SK-N-SH (cell line): ENCODE measurements around the gene C17orf67. TPM values are rescaled to one million over a fixed set of nuclear protein-coding genes. Genes with fewer than 3 reads are reported as not detected.

Experiments
- CTCF ChIA-PET: fragments of 300-600, 350-600 bp; formaldehyde crosslinking; extraction: SDS; loops from one replicate; lab custom pipeline; 2021; lab: Yijun Ruan, JAX
- POLR2A ChIA-PET: fragments of 350-600 bp; sonication (Branson Sonifier 250); formaldehyde crosslinking; extraction: SDS; loops from one replicate; lab custom pipeline; 2020; ENCODE audit warnings: antibody characterized with exemption, inconsistent platforms; lab: Yijun Ruan, JAX
- DNase-seq: peaks from one replicate; pipeline ENCODE4 v3.0.0; 2012
- H2AFZ ChIP-seq: fragments of 200-600 bp; sonication (generic); 2 replicates; pipeline ENCODE4 v1.8.1; 2016; ENCODE audit warnings: antibody characterized with exemption, mild to moderate bottlenecking, low read depth
- H3F3A ChIP-seq: fragments of 200-600 bp; sonication (generic); replicated peaks from 2 replicates; pipeline ENCODE3; 2016; ENCODE audit warnings: antibody characterized with exemption, mild to moderate bottlenecking; ENCODE audit not compliant: insufficient read depth
- H3K27ac ChIP-seq, 2 experiments: fragments of 200-500 bp in 1 of 2; fragments of 200-600 bp in 1 of 2; sonication (Bioruptor generic) in 1 of 2; sonication (generic), shearing (Covaris generic) in 1 of 2; 2 replicates each; pipeline versions ENCODE4 v1.5.1 to v1.6.1; 2014 to 2016; ENCODE audit warnings: low read depth in 2 of 2, inconsistent platforms in 1 of 2, low read length in 1 of 2, mild to moderate bottlenecking in 1 of 2, mixed read lengths in 1 of 2
- H3K27me3 ChIP-seq: fragments of 200-600 bp; sonication (generic), shearing (Covaris generic); 2 replicates; pipeline ENCODE4 v1.6.1; 2016; ENCODE audit warnings: mixed run types; ENCODE audit not compliant: insufficient read depth
- H3K36me3 ChIP-seq, 2 experiments: fragments of 200-500 bp in 1 of 2; fragments of 200-600 bp in 1 of 2; sonication (Bioruptor generic) in 1 of 2; sonication (generic) in 1 of 2; replicated peaks in 1 of 2; 2 replicates each; pipeline versions ENCODE3 to v1.5.1; 2014 to 2016; ENCODE audit warnings: low read length in 1 of 2, mild to moderate bottlenecking in 1 of 2; ENCODE audit not compliant: insufficient read depth in 2 of 2, control insufficient read depth in 1 of 2
- H3K4me1 ChIP-seq, 2 experiments: fragments of 200-500 bp in 1 of 2; fragments of 200-600 bp in 1 of 2; sonication (Bioruptor generic) in 1 of 2; sonication (generic), shearing (Covaris generic) in 1 of 2; 2 replicates each; pipeline versions ENCODE4 v1.5.1 to v1.6.1; 2014 to 2016; ENCODE audit warnings: low read depth in 1 of 2, low read length in 1 of 2, mixed run types in 1 of 2; ENCODE audit not compliant: insufficient read depth in 2 of 2, control insufficient read depth in 1 of 2
- H3K4me2 ChIP-seq: fragments of 200-600 bp; sonication (generic), shearing (Covaris generic); 2 replicates; pipeline ENCODE4 v1.6.1; 2017; ENCODE audit warnings: mixed run types
- H3K4me3 ChIP-seq, 2 experiments: fragments of 200-500 bp in 1 of 2; fragments of 200-600 bp in 1 of 2; sonication (Bioruptor generic) in 1 of 2; sonication (generic), shearing (Covaris generic) in 1 of 2; 2 replicates each; pipeline versions ENCODE4 v1.5.1 to v1.8.1; 2014 to 2016; ENCODE audit warnings: low read depth in 2 of 2, inconsistent platforms in 1 of 2, low read length in 1 of 2, mild to moderate bottlenecking in 1 of 2, mixed read lengths in 1 of 2, moderate library complexity in 1 of 2
- H3K79me2 ChIP-seq: fragments of 200-600 bp; sonication (generic); 2 replicates; pipeline ENCODE4 v1.8.1; 2017; ENCODE audit warnings: mild to moderate bottlenecking; ENCODE audit not compliant: insufficient read depth
- H3K9ac ChIP-seq: fragments of 200-600 bp; sonication (generic); 2 replicates; pipeline ENCODE4 v1.6.1; 2017; ENCODE audit warnings: mixed run types
- H3K9me2 ChIP-seq: fragments of 200-600 bp; sonication (generic); 2 replicates; pipeline ENCODE4 v1.6.1; 2017; ENCODE audit warnings: mixed run types
- H3K9me3 ChIP-seq: fragments of 200-600 bp; sonication (generic); 2 replicates; pipeline ENCODE4 v1.6.1; 2017; ENCODE audit warnings: mixed run types, mild to moderate bottlenecking, moderate library complexity
- H4K20me1 ChIP-seq: fragments of 200-600 bp; sonication (generic); 2 replicates; pipeline ENCODE4 v1.6.1; 2017; ENCODE audit warnings: mild to moderate bottlenecking, mixed run types; ENCODE audit not compliant: insufficient read depth
- EZH2phosphoT487 ChIP-seq: fragments of 200-600 bp; sonication (generic); IDR thresholded peaks from 2 replicates; pipeline ENCODE4 v1.6.1; 2017; ENCODE audit warnings: low read depth, mixed run types, mild to moderate bottlenecking, antibody characterized with exemption, moderate library complexity, borderline replicate concordance
- FOXJ3 ChIP-seq: sonication (generic); formaldehyde crosslinking; IDR thresholded peaks from 2 replicates; pipeline ENCODE4 v1.5.1; 2020; ENCODE audit warnings: mild to moderate bottlenecking, missing genetic modification reagents
- JUND ChIP-seq: IDR thresholded peaks from 2 replicates; pipeline ENCODE4 v1.4.0; 2012
- NFIC ChIP-seq: IDR thresholded peaks from 2 replicates; pipeline ENCODE4 v1.4.0; 2012; ENCODE audit warnings: borderline replicate concordance
- RCOR1 ChIP-seq: fragments of 150-350 bp; IDR thresholded peaks from 2 replicates; pipeline ENCODE4 v1.6.1; 2017; ENCODE audit warnings: antibody characterized with exemption, low read length
- REST ChIP-seq: IDR thresholded peaks from 2 replicates; pipeline ENCODE4 v1.6.1; 2012; ENCODE audit warnings: mild to moderate bottlenecking, low read depth, low read length, moderate library complexity
- SIN3A ChIP-seq: IDR thresholded peaks from 2 replicates; pipeline ENCODE4 v1.6.1; 2012; ENCODE audit warnings: low read depth, mild to moderate bottlenecking, low read length, moderate library complexity, borderline replicate concordance
- SMC3 ChIP-seq: IDR thresholded peaks from 2 replicates; pipeline ENCODE4 v1.6.1; 2012; ENCODE audit warnings: low read depth, low read length, improper control_type of control experiment
- TAF1 ChIP-seq: IDR thresholded peaks from 2 replicates; pipeline ENCODE4 v1.6.1; 2012; ENCODE audit warnings: low read depth, mild to moderate bottlenecking, low read length, moderate library complexity, borderline replicate concordance
- TCF12 ChIP-seq: IDR thresholded peaks from 2 replicates; pipeline ENCODE4 v1.4.0; 2012
- ZBTB33 ChIP-seq: IDR thresholded peaks from 2 replicates; pipeline ENCODE4 v1.4.0; 2012; ENCODE audit warnings: low read depth, borderline replicate concordance
- WGBS: methylation state at CpG from one replicate; pipeline ENCODE4 v1.1.6; 2017; ENCODE audit warnings: low lambda C conversion rate; 5-methylcytosine and 5-hydroxymethylcytosine counted together
- polyA plus RNA-seq, 3 experiments: library from polyadenylated mRNA; depleted of rRNA; stranded (reverse); fragments of >200 nt; gene quantifications; 2 replicates each; pipeline ENCODE4 v1.2.3, GENCODE V29; 2012
- TF ChIP-seq, protein P1 (sequence below): fragments of 200-600 bp; sonication (generic); IDR thresholded peaks from 2 replicates; pipeline ENCODE4 v1.6.1; 2017; ENCODE audit warnings: antibody characterized with exemption, mild to moderate bottlenecking, moderate library complexity

C17orf67 gene
- polyA plus RNA-seq, 1 of the 3 experiments (the other 2 are of a cell fraction), result 1.7 TPM

- H3K27me3 ChIP-seq, result no peaks in the 10 kb centered on the region
- no peak overlapping the region for H3K4me2 ChIP-seq
- no peak overlapping the region for H3K27ac ChIP-seq
- H3K79me2 ChIP-seq, result peaks cover 10% of the 10 kb centered on the region; the same call in 1 of the 2 replicates
- H3K36me3 ChIP-seq, result no peaks in the 10 kb centered on the region
- H3K9me3 ChIP-seq, result no peaks in the 10 kb centered on the region
- no peak for DNase-seq
- no peak overlapping the region for H2AFZ ChIP-seq
- no peak overlapping the region for H3K9ac ChIP-seq
- ChIA-PET CTCF (interaction anchor here (0.7 to 15.9 kb wide), 5 partner anchors 20 to 136 kb away, joined by 3 to 251 read pairs (median 5); partner anchors contain the start of gene COIL), POLR2A (interaction anchor here (1.4 kb wide), 1 partner anchor 89 kb away, joined by 4 read pairs; the partner anchor contains the start of gene TRIM25)
- H3K4me1 ChIP-seq, result no peaks in the 10 kb centered on the region; a peak in 1 of 4 replicates
- H4K20me1 ChIP-seq, result no peaks in the 10 kb centered on the region
- 95% methylated on average over 1 of the region's 1 CpG for WGBS
- TF ChIP-seq JUND (no peak), REST (no peak)
- no peak overlapping the region for H3K4me3 ChIP-seq
- no peaks in the 10 kb centered on the region for H3K9me2 ChIP-seq
- no peaks in the 10 kb centered on the region for H3F3A ChIP-seq
Observed at GRCh38 chr17:56824503-56824902, 9.2 kb downstream of the C17orf67 start.

DNA sequence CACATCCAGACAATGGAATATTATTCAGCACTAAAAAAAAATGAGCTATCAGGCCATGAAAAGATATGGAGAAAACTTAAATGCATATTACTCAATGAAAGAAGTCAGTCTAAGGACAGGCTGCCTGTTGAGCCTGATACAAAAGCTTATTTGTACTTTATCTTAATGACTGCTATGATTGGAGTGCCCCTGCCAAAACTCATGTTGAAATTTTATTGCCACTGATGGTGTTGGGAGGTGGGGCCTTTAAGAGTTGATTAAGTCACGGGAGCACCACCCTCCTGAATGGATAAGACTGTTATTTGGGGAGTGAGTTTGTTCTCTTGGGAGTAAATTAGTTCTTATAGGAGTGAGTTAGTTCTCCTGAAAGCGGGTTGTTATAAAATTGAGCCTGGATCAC, 9.9 kb downstream of the C17orf67 start:
- H3K36me3 ChIP-seq, result no peaks in the 10 kb centered on the region
- H3K27ac ChIP-seq, result no peak overlapping the region
- no peaks in the 10 kb centered on the region for H4K20me1 ChIP-seq
- no peaks in the 10 kb centered on the region for H3K9me3 ChIP-seq
- no peaks in the 10 kb centered on the region for H3F3A ChIP-seq
- no peak overlapping the region for H3K9ac ChIP-seq
- no peaks in the 10 kb centered on the region for H3K27me3 ChIP-seq
- POLR2A ChIA-PET, result interaction anchor here (1.4 kb wide), 1 partner anchor 90 kb away, joined by 4 read pairs; the partner anchor contains the start of gene TRIM25
- DNase-seq, result no peak
- H3K4me1 ChIP-seq, result peaks cover 0 to 2% of the 10 kb centered on the region in 2 experiments; a peak in 1 of 4 replicates
- peaks cover 6% of the 10 kb centered on the region; the same call in 1 of the 2 replicates for H3K79me2 ChIP-seq
- TF ChIP-seq ZBTB33, result no peak
- no peak for TF ChIP-seq TAF1
- TF ChIP-seq JUND, result no peak
- no peak for TF ChIP-seq NFIC
- no peak for TF ChIP-seq EZH2phosphoT487
- TF ChIP-seq FOXJ3 (CRISPR knock-in tag), result no peak
- TF ChIP-seq, protein P1, sequence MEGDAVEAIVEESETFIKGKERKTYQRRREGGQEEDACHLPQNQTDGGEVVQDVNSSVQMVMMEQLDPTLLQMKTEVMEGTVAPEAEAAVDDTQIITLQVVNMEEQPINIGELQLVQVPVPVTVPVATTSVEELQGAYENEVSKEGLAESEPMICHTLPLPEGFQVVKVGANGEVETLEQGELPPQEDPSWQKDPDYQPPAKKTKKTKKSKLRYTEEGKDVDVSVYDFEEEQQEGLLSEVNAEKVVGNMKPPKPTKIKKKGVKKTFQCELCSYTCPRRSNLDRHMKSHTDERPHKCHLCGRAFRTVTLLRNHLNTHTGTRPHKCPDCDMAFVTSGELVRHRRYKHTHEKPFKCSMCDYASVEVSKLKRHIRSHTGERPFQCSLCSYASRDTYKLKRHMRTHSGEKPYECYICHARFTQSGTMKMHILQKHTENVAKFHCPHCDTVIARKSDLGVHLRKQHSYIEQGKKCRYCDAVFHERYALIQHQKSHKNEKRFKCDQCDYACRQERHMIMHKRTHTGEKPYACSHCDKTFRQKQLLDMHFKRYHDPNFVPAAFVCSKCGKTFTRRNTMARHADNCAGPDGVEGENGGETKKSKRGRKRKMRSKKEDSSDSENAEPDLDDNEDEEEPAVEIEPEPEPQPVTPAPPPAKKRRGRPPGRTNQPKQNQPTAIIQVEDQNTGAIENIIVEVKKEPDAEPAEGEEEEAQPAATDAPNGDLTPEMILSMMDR, result no peak
- no peak for TF ChIP-seq TCF12
- no peak for TF ChIP-seq SMC3
- TF ChIP-seq RCOR1, result no peak
- TF ChIP-seq SIN3A, result no peak
- no peak overlapping the region for H3K4me3 ChIP-seq
- 93% methylated on average over 2 of the region's 2 CpGs for WGBS
- no peaks in the 10 kb centered on the region for H3K9me2 ChIP-seq
- H2AFZ ChIP-seq, result no peak overlapping the region
- CTCF ChIA-PET, result interaction anchor here (0.9 to 15.9 kb wide), 6 partner anchors 10 to 186 kb away, joined by 3 to 251 read pairs (median 4); partner anchors contain the start of gene COIL
- no peak overlapping the region for H3K4me2 ChIP-seq
